HCT116 (cell line): ENCODE results near the gene NINJ2. TPM values are rescaled to one million over a fixed set of nuclear protein-coding genes. Genes with fewer than 3 reads are reported as not detected.
A peak's percentile ranks its signal among the peaks of the same experiment; 100 is the strongest.

Source experiments
- ATAC-seq: fragments of 200-7000 bp; cut with Tn5 transposase; 2 replicates; pipeline ENCODE4 v1.9.1; 2020; ENCODE audit warnings: mild to moderate bottlenecking, moderate library complexity
- BruUV-seq: library from RNA; stranded (reverse); fragments of 400-500 nt; replicated peaks from 2 replicates; lab custom pipeline; 2021; lab: Mats Ljungman, UMichigan
- CTCF ChIA-PET: fragments of 300-600 bp; sonication (Branson Sonifier 250); formaldehyde crosslinking; loops from one replicate; lab custom pipeline; 2021; ENCODE audit warnings: antibody characterized with exemption; lab: Charles Lee
- POLR2A ChIA-PET: fragments of 300-600, 350-600 bp; sonication (Branson Sonifier 250); formaldehyde crosslinking; loops from one replicate; lab custom pipeline; 2021; ENCODE audit warnings: antibody characterized with exemption; lab: Charles Lee
- RAD21 ChIA-PET, 2 experiments: fragments of 300-600 bp; sonication (Branson Sonifier 250); formaldehyde crosslinking; loops; one replicate each; lab custom pipeline; 2023; ENCODE audit warnings: low total read pairs in 2 of 2; ENCODE audit not compliant: uncharacterized antibody in 2 of 2, unreplicated experiment in 2 of 2, low non-redundant PET in 1 of 2; lab: Charles Lee
- DNase-seq: peaks from one replicate; pipeline ENCODE4 v3.0.0-alpha.2; 2010; ENCODE audit warnings: low read depth, low spot score
- H2AFZ ChIP-seq: fragments of 200-600 bp; shearing (Covaris generic), sonication (generic); 2 replicates; pipeline ENCODE4 v1.6.1; 2017; ENCODE audit warnings: low read depth, mixed run types, mixed read lengths, antibody characterized with exemption, low read length; ENCODE audit not compliant: poor library complexity, severe bottlenecking
- H3K27ac ChIP-seq: 2 replicates; pipeline ENCODE4 v1.5.1; 2012; ENCODE audit warnings: low read depth, low read length
- H3K27me3 ChIP-seq: fragments of 200-600 bp; sonication (generic); 2 replicates; pipeline ENCODE4 v1.6.1; 2016; ENCODE audit warnings: mixed run types, low read length, mixed read lengths; ENCODE audit not compliant: insufficient read depth
- H3K36me3 ChIP-seq, 2 experiments: fragments of 200-500 bp in 1 of 2; fragments of 200-600 bp in 1 of 2; sonication (Bioruptor generic) in 1 of 2; sonication (generic) in 1 of 2; 2 replicates each; pipeline versions ENCODE4 v1.5.1 to v1.6.1; 2014 to 2016; ENCODE audit warnings: low read length in 2 of 2, inconsistent platforms in 1 of 2, mixed read lengths in 1 of 2, mixed run types in 1 of 2; ENCODE audit not compliant: insufficient read depth in 2 of 2, control insufficient read depth in 1 of 2
- H3K4me1 ChIP-seq, 2 experiments: fragments of 200-600 bp in 1 of 2; sonication (generic) in 1 of 2; 2 replicates each; pipeline versions ENCODE4 v1.5.1 to v1.6.1; 2012 to 2017; ENCODE audit warnings: low read length in 2 of 2, inconsistent platforms in 1 of 2, mild to moderate bottlenecking in 1 of 2, mixed read lengths in 1 of 2, mixed run types in 1 of 2, moderate library complexity in 1 of 2; ENCODE audit not compliant: insufficient read depth in 2 of 2, control insufficient read depth in 1 of 2
- H3K4me2 ChIP-seq: fragments of 200-600 bp; sonication (generic); 2 replicates; pipeline ENCODE4 v1.6.1; 2017; ENCODE audit warnings: mixed run types, low read length, mixed read lengths
- H3K4me3 ChIP-seq, 2 experiments: fragments of 200-600 bp in 1 of 2; sonication (generic) in 1 of 2; replicated peaks in 1 of 2; 2 replicates each; pipeline ENCODE4 v1.5.1; 2011 to 2016; ENCODE audit warnings: low read length in 2 of 2, control low read depth in 1 of 2, low read depth in 1 of 2, mild to moderate bottlenecking in 1 of 2, mixed read lengths in 1 of 2, mixed run types in 1 of 2
- H3K79me2 ChIP-seq: fragments of 200-600 bp; sonication (generic); 2 replicates; pipeline ENCODE4 v1.6.1; 2017; ENCODE audit warnings: mild to moderate bottlenecking, mixed run types, low read length, moderate library complexity, mixed read lengths; ENCODE audit not compliant: insufficient read depth
- H3K9ac ChIP-seq: fragments of 200-600 bp; sonication (generic); 2 replicates; pipeline ENCODE4 v1.6.1; 2016; ENCODE audit warnings: low read length, mixed read lengths
- H3K9me2 ChIP-seq: fragments of 200-600 bp; sonication (generic), shearing (Covaris generic); 2 replicates; pipeline ENCODE4 v1.6.1; 2017; ENCODE audit warnings: mixed run types, mild to moderate bottlenecking, moderate library complexity; ENCODE audit not compliant: insufficient read depth
- H3K9me3 ChIP-seq, 2 experiments: fragments of 200-500 bp in 1 of 2; fragments of 200-600 bp in 1 of 2; sonication (Bioruptor generic) in 1 of 2; sonication (generic) in 1 of 2; 2 replicates each; pipeline ENCODE4 v1.6.1; 2014 to 2017; ENCODE audit warnings: low read length in 2 of 2, mixed read lengths in 2 of 2, inconsistent platforms in 1 of 2, low read depth in 1 of 2, mild to moderate bottlenecking in 1 of 2, mixed run types in 1 of 2, moderate library complexity in 1 of 2; ENCODE audit not compliant: control insufficient read depth in 1 of 2, insufficient read depth in 1 of 2
- H4K20me1 ChIP-seq: fragments of 200-600 bp; sonication (generic), shearing (Covaris generic); 2 replicates; pipeline ENCODE4 v1.6.1; 2017; ENCODE audit warnings: mixed run types, mild to moderate bottlenecking, moderate library complexity; ENCODE audit not compliant: insufficient read depth
- CEBPB ChIP-seq: IDR thresholded peaks from 2 replicates; pipeline ENCODE4 v1.6.1; 2012; ENCODE audit warnings: low read depth
- MAX ChIP-seq: IDR thresholded peaks from 2 replicates; pipeline ENCODE4 v1.6.1; 2012
- YY1 ChIP-seq: IDR thresholded peaks from 2 replicates; pipeline ENCODE4 v1.6.1; 2011; ENCODE audit warnings: low read length, low read depth, moderate library complexity, mild to moderate bottlenecking; ENCODE audit not compliant: insufficient replicate concordance; ENCODE audit errors: extremely low read depth
- ZNF274 ChIP-seq: fragments of 200-500 bp; sonication (Bioruptor generic); IDR thresholded peaks from 2 replicates; pipeline ENCODE4 v1.6.1; 2014; ENCODE audit warnings: mild to moderate bottlenecking, low read depth, low read length, inconsistent platforms
- intact Hi-C: fragments of 100-400 bp; cut with micrococcal nuclease; formaldehyde crosslinking; loops from 2 replicates; pipeline ENCODE4 v1.10.0; 2022
- total RNA-seq: library from RNA; stranded (reverse); gene quantifications from one replicate; pipeline ENCODE4 v1.2.1, GENCODE V29; 2021; ENCODE audit not compliant: unreplicated experiment
- TF ChIP-seq, protein P1 (sequence below): IDR thresholded peaks from 2 replicates; pipeline ENCODE4 v1.6.1; 2012; ENCODE audit warnings: low read depth
- TF ChIP-seq, protein P2 (sequence below), 3 experiments: fragments of 200-600 bp in 1 of 3; sonication (generic) in 1 of 3; IDR thresholded peaks in 2 of 3; conservative IDR thresholded peaks in 1 of 3; 2 replicates each; pipeline ENCODE4 v1.5.1; 2012 to 2017; ENCODE audit warnings: low read depth in 2 of 3, low read length in 2 of 3, antibody characterized with exemption in 1 of 3, borderline replicate concordance in 1 of 3, control low read depth in 1 of 3, mild to moderate bottlenecking in 1 of 3, mixed read lengths in 1 of 3, mixed run types in 1 of 3, moderate library complexity in 1 of 3; ENCODE audit not compliant: insufficient read depth in 1 of 3

The NINJ2 gene
- total RNA-seq, 1 experiment from 2014 or later: not detected

DNA sequence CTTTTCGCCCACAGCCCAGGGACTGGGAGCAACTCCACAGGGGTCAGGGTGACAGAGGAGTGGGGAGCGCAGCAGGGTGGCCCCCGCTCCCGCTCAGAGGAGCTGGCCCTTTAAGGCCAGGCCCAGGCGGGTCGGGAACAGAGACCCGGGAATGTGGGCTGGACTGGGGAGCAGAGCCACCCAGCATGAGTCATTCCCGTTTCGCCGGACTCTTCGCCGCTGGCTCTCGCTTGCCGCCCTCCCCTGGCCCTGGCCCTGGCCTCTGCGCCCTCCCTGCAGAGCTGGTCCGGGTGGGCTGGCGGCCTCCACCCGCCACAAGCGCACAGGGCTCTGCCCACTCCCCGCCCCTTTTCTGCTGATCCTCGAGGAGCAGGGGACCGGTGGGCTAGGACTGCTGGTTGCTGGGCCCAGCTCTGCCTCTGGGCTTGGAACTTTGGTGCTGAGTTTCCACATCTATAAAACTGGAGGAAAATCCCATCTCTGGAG lies 92.8 kb downstream of the NINJ2 start (continued):
- TF ChIP-seq, protein P1, sequence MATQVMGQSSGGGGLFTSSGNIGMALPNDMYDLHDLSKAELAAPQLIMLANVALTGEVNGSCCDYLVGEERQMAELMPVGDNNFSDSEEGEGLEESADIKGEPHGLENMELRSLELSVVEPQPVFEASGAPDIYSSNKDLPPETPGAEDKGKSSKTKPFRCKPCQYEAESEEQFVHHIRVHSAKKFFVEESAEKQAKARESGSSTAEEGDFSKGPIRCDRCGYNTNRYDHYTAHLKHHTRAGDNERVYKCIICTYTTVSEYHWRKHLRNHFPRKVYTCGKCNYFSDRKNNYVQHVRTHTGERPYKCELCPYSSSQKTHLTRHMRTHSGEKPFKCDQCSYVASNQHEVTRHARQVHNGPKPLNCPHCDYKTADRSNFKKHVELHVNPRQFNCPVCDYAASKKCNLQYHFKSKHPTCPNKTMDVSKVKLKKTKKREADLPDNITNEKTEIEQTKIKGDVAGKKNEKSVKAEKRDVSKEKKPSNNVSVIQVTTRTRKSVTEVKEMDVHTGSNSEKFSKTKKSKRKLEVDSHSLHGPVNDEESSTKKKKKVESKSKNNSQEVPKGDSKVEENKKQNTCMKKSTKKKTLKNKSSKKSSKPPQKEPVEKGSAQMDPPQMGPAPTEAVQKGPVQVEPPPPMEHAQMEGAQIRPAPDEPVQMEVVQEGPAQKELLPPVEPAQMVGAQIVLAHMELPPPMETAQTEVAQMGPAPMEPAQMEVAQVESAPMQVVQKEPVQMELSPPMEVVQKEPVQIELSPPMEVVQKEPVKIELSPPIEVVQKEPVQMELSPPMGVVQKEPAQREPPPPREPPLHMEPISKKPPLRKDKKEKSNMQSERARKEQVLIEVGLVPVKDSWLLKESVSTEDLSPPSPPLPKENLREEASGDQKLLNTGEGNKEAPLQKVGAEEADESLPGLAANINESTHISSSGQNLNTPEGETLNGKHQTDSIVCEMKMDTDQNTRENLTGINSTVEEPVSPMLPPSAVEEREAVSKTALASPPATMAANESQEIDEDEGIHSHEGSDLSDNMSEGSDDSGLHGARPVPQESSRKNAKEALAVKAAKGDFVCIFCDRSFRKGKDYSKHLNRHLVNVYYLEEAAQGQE: no peak
- TF ChIP-seq CEBPB (no peak), ZNF274 (no peak)

DNA sequence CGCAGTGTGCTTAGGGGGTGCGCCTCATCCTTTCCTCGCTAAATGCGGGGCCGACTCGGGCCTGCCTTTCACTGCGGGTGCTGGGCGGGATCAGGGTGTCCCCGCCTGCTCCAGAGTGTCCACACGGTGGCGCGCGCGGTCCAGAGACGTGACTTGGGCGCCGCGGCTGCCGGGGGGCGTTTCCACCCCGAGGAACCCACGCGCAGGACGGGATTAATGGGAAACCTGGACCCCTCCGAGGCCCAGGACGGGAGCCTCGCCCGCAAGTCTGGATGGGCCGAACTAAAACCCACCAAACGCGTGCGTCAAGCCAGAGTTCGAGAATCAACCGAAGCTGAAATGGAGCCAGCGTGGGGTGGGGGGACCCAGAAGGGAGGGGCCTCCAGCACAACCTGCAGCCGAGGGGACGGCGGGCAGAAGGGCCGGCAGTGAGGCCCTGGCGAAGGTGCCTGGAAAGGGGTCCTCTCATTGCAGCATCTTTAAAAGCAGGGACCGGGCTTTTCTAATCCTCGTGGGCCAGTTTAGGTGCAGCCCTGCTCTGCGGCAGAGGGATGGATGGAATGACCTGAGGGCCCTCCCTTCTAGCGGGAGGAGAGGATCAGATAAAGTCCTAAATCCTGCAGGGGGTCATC lies 93.3 kb downstream of the NINJ2 start:
- peak overlapping the region; percentile 92 for H2AFZ ChIP-seq
- DNase-seq (peak; percentile 59), ATAC-seq (peak; percentile 68)
- BruUV-seq: no TSS peak
- peak overlapping the region; percentile 100 for H3K4me2 ChIP-seq
- CTCF ChIA-PET: interaction anchor here (0.8 to 3.8 kb wide), 12 partner anchors 127 to 1221 kb away, joined by 3 to 41 read pairs (median 7); partner anchors contain the start of genes RAD52 and WNK1
- H3K27ac ChIP-seq: peak overlapping the region; percentile 93
- no peak for TF ChIP-seq MAX
- TF ChIP-seq YY1: peak; percentile 8
- TF ChIP-seq, protein P2, sequence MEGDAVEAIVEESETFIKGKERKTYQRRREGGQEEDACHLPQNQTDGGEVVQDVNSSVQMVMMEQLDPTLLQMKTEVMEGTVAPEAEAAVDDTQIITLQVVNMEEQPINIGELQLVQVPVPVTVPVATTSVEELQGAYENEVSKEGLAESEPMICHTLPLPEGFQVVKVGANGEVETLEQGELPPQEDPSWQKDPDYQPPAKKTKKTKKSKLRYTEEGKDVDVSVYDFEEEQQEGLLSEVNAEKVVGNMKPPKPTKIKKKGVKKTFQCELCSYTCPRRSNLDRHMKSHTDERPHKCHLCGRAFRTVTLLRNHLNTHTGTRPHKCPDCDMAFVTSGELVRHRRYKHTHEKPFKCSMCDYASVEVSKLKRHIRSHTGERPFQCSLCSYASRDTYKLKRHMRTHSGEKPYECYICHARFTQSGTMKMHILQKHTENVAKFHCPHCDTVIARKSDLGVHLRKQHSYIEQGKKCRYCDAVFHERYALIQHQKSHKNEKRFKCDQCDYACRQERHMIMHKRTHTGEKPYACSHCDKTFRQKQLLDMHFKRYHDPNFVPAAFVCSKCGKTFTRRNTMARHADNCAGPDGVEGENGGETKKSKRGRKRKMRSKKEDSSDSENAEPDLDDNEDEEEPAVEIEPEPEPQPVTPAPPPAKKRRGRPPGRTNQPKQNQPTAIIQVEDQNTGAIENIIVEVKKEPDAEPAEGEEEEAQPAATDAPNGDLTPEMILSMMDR (IDR thresholded peaks at IDR 0.05 in 2 of 3, conservative IDR thresholded peaks at IDR 0.05 in 1 of 3; ENCODE audit: borderline replicate concordance in 1 of 3, insufficient read depth in 1 of 3, low read depth in 2 of 3, low read length in 2 of 3): peak in 2 of 3 experiments; percentile 88 to 90; a peak in 4 of 6 replicates
- no peaks in the 10 kb centered on the region for H3K36me3 ChIP-seq
- H3K4me1 ChIP-seq: peaks cover 20 to 52% of the 10 kb centered on the region in 2 experiments
- no peaks in the 10 kb centered on the region for H4K20me1 ChIP-seq
- no peaks in the 10 kb centered on the region for H3K9me2 ChIP-seq
- RAD21 ChIA-PET: interaction anchor here (0.5 to 1.2 kb wide), 6 partner anchors 181 to 1013 kb away, joined by 3 to 9 read pairs (median 3); partner anchors contain the start of genes ERC1 (in 1 of the 2), RAD52 (in 1 of the 2) and WNK1 (in 1 of the 2)
- peak overlapping the region; percentile 92 for H3K9ac ChIP-seq
- peak overlapping the region; percentile 58 to 81 for H3K4me3 ChIP-seq
- no peaks in the 10 kb centered on the region for H3K27me3 ChIP-seq
- POLR2A ChIA-PET: interaction anchor here (0.6 to 4.0 kb wide), 3 partner anchors 181 to 526 kb away, joined by 3 to 23 read pairs (median 6); partner anchors contain the start of genes RAD52 and WNK1
- no peaks in the 10 kb centered on the region for H3K9me3 ChIP-seq
- H3K79me2 ChIP-seq: no peaks in the 10 kb centered on the region
- intact Hi-C loops: loop anchor here (1.0 to 5.0 kb wide), 7 partner anchors 182 to 1035 kb away; partner anchors contain the start of genes RAD52 and WNK1
